HepG2 (cell line): Measurements from ENCODE around the gene DDO.

Experiments used
- CBX2 ChIP-seq, 2 experiments: fragments of 200-600 bp in 1 of 2; sonication (generic); formaldehyde crosslinking in 1 of 2; IDR thresholded peaks; 2 replicates each; pipeline versions ENCODE4 v1.7.0 to v1.8.1; 2018 to 2022; ENCODE audit warnings: low read depth in 2 of 2, low read length in 1 of 2, mild to moderate bottlenecking in 1 of 2, missing genetic modification reagents in 1 of 2
- EP300 ChIP-seq, 3 experiments: sonication (generic) in 1 of 3; formaldehyde crosslinking in 1 of 3; IDR thresholded peaks; 2 replicates each; pipeline versions ENCODE4 v1.5.1 to v1.6.1; 2011 to 2020; ENCODE audit warnings: low read depth in 2 of 3, low read length in 2 of 3, borderline replicate concordance in 1 of 3, improper control_type of control experiment in 1 of 3, mild to moderate bottlenecking in 1 of 3, missing genetic modification reagents in 1 of 3, moderate library complexity in 1 of 3
- ERF ChIP-seq: IDR thresholded peaks from 2 replicates; pipeline ENCODE4 v1.6.1; 2018; ENCODE audit warnings: missing biosample characterization, missing genetic modification reagents
- HOXA9 ChIP-seq: sonication (generic); formaldehyde crosslinking; IDR thresholded peaks from 2 replicates; pipeline ENCODE4 v1.8.1; 2022; ENCODE audit warnings: missing genetic modification reagents, mild to moderate bottlenecking, moderate library complexity, borderline replicate concordance
- IRF2 ChIP-seq: IDR thresholded peaks from 2 replicates; pipeline ENCODE4 v1.6.1; 2018; ENCODE audit warnings: missing genetic modification reagents, missing compliant biosample characterization
- MTA1 ChIP-seq: sonication (generic); formaldehyde crosslinking; IDR thresholded peaks from 2 replicates; pipeline ENCODE4 v1.4.0; 2020; ENCODE audit warnings: missing genetic modification reagents, mild to moderate bottlenecking, borderline replicate concordance
- MTA3 ChIP-seq: sonication (generic); formaldehyde crosslinking; IDR thresholded peaks from 2 replicates; pipeline ENCODE4 v1.4.0; 2020; ENCODE audit warnings: missing genetic modification reagents
- MYPOP ChIP-seq: sonication (generic); formaldehyde crosslinking; IDR thresholded peaks from 2 replicates; pipeline ENCODE4 v1.8.1; 2023; ENCODE audit warnings: mild to moderate bottlenecking, moderate library complexity, missing genetic modification reagents
- NFE2 ChIP-seq: sonication (generic); formaldehyde crosslinking; IDR thresholded peaks from 2 replicates; pipeline ENCODE4 v1.4.0; 2020; ENCODE audit warnings: missing genetic modification reagents
- POLR2A ChIP-seq, 2 experiments: IDR thresholded peaks; 2 replicates each; pipeline ENCODE4 v1.6.1; 2011; ENCODE audit warnings: low read depth in 2 of 2, low read length in 2 of 2, mild to moderate bottlenecking in 1 of 2, moderate library complexity in 1 of 2; ENCODE audit not compliant: insufficient read depth in 1 of 2
- SRSF9 ChIP-seq: fragments of 200-400 bp; formaldehyde crosslinking; IDR thresholded peaks from 2 replicates; pipeline ENCODE4 v1.6.1; 2018; ENCODE audit warnings: borderline replicate concordance, mild to moderate bottlenecking, low read depth, low read length; ENCODE audit not compliant: insufficient read depth, poor library complexity, severe bottlenecking
- TCF7 ChIP-seq: sonication (generic); IDR thresholded peaks from 2 replicates; pipeline ENCODE4 v1.6.1; 2016; ENCODE audit warnings: antibody characterized with exemption, low read depth
- ZNF430 ChIP-seq: sonication (generic); formaldehyde crosslinking; IDR thresholded peaks from 2 replicates; pipeline ENCODE4 v1.9.0; 2021; ENCODE audit warnings: mild to moderate bottlenecking, missing genetic modification reagents
- TF ChIP-seq, protein P1 (sequence below): sonication (generic); formaldehyde crosslinking; IDR thresholded peaks from 2 replicates; pipeline ENCODE4 v1.5.0; 2020; ENCODE audit warnings: mild to moderate bottlenecking, missing genetic modification reagents, moderate library complexity

- no peak for TF ChIP-seq CBX2 (IDR thresholded peaks at IDR 0.05; ENCODE audit: low read depth, low read length)
- no peak for TF ChIP-seq CBX2 (CRISPR knock-in tag; IDR thresholded peaks at IDR 0.05; ENCODE audit: low read depth)
- TF ChIP-seq ZNF430 (CRISPR knock-in tag) = no peak
- no peak for TF ChIP-seq MTA1
- no peak for TF ChIP-seq MYPOP
- no peak for TF ChIP-seq HOXA9 (CRISPR knock-in tag)
- TF ChIP-seq EP300 (IDR thresholded peaks at IDR 0.05; ENCODE audit: low read depth in 2 of 2, low read length in 2 of 2) = no peak
- TF ChIP-seq EP300 (CRISPR knock-in tag; IDR thresholded peaks at IDR 0.05; ENCODE audit: borderline replicate concordance) = no peak
- TF ChIP-seq, protein P1, sequence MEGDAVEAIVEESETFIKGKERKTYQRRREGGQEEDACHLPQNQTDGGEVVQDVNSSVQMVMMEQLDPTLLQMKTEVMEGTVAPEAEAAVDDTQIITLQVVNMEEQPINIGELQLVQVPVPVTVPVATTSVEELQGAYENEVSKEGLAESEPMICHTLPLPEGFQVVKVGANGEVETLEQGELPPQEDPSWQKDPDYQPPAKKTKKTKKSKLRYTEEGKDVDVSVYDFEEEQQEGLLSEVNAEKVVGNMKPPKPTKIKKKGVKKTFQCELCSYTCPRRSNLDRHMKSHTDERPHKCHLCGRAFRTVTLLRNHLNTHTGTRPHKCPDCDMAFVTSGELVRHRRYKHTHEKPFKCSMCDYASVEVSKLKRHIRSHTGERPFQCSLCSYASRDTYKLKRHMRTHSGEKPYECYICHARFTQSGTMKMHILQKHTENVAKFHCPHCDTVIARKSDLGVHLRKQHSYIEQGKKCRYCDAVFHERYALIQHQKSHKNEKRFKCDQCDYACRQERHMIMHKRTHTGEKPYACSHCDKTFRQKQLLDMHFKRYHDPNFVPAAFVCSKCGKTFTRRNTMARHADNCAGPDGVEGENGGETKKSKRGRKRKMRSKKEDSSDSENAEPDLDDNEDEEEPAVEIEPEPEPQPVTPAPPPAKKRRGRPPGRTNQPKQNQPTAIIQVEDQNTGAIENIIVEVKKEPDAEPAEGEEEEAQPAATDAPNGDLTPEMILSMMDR (CRISPR knock-in tag) = no peak
- TF ChIP-seq IRF2 = no peak
- no peak for TF ChIP-seq POLR2A (IDR thresholded peaks at IDR 0.05; ENCODE audit: insufficient read depth in 1 of 2, low read depth in 2 of 2, low read length in 2 of 2)
- no peak for TF ChIP-seq ERF (CRISPR knock-in tag)
- TF ChIP-seq SRSF9 = no peak
- TF ChIP-seq NFE2 (CRISPR knock-in tag) = no peak
- TF ChIP-seq TCF7 = no peak
- no peak for TF ChIP-seq MTA3 (CRISPR knock-in tag)
Measured at GRCh38 chr6:110353457-110354001, 61.8 kb downstream of the DDO start.
